Epidermal melanocyte (primary cell): ENCODE measurements around the gene RANBP3L.
"Not testable (repeated sequence)": the region's sequence is repeated elsewhere in the genome, so short reads cannot be mapped to it uniquely, and the experiment has no call there.

Experiments
- DNase-seq: peaks from one replicate; pipeline ENCODE4 v3.0.0; 2011; ENCODE audit warnings: low spot score; ENCODE audit not compliant: insufficient read length

Gene RANBP3L, protein sequence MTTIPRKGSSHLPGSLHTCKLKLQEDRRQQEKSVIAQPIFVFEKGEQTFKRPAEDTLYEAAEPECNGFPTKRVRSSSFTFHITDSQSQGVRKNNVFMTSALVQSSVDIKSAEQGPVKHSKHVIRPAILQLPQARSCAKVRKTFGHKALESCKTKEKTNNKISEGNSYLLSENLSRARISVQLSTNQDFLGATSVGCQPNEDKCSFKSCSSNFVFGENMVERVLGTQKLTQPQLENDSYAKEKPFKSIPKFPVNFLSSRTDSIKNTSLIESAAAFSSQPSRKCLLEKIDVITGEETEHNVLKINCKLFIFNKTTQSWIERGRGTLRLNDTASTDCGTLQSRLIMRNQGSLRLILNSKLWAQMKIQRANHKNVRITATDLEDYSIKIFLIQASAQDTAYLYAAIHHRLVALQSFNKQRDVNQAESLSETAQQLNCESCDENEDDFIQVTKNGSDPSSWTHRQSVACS

DNA sequence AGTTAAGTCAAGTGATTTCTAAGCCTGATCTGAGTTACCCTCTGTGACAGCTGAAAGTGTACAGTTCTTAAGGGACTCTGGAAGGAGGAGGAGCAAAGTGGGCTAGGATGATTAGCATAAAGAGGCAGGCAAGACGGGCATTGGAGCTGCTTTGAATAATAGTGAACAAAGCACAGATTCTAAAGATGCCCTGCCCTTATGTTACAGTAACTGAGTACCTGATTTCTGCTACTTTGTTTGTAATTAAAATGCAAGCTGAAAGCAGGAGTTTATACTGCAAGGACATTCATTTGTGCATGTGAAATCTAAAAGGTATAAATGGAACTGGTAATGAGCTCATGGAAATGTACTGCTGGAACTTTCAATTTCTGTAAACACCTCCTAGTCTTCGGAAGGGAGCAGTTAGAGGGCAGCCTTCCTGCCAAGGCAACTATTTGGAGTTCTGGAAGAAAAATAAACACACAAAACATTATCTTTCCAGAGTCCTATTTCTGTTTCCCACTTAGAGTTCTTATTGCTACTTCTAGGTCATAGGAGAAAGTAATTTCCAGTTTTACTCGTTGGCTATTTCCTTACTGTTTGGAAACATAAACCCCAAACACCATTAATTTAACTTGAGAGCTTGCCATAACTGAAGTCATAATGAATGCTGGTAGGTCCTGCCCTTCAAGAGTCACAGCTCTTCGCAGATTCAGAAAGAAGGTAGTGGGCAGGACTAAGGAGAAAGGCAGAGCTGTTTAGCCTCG lies at the start of gene RANBP3L:
TSS of gene RANBP3L (minus strand) at position 45 of the 746 bp plus-strand sequence. CDS start 486 bp downstream, outside the sequence.
- no peak for DNase-seq

DNA sequence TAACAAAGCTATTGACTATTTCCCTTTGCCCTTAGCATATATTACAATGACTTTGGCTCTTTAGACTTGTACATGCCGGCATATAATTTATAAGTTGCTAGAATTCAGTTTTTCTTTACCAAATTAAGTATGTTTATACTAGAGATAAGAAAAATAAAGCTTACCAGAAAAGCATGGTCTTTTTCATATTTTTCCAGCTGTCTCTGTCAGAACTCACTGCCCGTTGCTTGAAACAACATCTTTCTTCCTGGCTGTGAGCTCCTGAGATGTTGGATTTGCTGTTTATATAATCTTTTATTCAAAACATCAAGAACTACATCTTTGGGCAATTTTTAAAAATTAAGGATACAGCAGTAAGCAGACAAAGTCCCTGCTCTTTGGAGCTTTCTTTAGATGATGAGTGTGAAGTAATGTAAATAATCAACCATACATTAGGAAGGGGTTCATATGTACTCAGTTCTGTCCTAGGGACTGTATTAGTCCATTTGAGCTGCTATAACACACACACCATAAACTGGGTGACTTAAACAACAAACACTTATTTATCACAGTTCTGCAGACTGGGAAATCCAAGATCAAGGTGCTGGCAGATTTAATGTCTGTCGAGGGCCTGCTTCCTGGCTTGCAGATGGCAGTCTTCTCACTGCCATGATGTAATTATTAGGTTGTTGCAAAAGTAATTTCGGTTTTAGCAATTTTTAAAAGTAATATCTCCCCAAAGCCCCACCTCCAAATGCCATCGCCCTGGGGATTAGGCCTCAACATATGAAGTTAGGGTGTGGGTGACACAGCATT lies 45.4 kb upstream of the RANBP3L start:
- DNase-seq: no peak

DNA sequence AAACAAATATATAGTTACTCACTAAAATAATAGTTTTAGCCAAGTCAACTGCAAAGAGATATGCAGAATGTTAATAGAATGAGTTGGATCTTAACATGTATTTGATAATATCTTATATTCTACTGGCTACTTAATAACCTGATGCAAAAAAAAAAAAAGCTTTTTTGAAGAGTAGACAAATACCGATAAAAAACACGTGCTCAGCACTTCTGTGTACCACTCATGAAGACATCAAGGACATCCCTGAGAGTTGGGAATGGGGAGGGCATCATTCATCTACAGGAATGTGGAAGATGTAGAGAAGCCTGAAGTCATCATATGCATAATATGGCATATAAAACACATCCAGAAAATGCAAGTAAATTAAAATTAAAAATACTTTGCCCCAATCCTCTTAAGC lies 43.2 kb upstream of the RANBP3L start:
- no peak for DNase-seq

DNA sequence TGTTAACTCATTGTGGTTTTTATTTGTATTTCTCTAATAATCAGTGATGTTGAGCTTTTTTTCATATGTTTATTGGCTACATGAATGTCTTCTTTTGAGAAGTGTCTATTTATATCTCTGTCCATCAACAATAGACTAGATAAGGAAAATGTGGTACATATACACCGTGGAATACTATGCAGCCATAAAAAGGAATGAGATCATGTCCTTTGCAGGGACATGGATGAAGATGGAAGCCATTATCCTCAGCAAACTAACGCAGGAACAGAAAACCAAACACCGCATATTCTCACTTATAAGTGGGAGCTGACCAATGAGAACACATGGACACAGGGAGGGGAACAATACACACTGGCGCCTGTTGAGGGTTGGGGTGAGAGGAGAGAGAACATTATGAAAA lies 40.0 kb upstream of the RANBP3L start:
- DNase-seq: not testable (repeated sequence)

DNA sequence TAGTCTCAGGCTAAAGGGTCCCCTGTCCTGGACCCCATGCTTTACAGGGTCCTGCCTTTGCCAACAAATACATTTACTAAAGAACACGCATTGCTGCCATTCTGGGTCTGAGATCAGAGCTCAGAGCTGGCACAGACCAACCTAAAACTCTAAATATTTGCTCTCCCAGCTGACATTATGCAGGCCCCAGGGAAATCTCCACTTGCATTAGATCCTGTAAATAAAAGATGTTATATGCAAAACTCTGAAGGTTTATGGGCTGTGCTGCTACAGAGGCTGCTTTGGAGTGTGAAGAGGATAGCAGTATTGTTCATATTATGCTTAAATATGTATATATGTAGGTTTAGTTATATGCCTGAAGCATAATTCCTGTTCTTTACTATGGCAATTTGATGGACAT lies 35.9 kb upstream of the RANBP3L start:
- DNase-seq: no peak

DNA sequence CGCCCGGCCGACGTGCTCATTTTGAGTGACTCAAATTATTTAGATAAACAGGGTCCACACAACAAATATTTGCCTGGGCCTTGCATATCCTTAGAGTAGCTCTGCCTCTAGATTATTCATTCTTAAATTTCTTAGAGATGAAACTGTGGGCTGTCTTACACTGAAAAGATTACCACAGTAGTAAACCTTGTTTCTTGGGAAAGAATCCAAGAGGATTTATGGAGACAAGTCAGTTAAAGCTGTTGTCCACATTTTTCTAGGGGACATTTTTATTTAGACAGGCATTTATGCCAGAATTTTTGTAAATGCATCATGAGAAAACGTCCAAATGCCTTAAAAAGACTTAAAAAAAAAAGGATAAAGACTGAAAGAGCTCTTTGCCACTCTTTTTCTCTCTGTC lies 32.6 kb upstream of the RANBP3L start:
- DNase-seq: no peak

DNA sequence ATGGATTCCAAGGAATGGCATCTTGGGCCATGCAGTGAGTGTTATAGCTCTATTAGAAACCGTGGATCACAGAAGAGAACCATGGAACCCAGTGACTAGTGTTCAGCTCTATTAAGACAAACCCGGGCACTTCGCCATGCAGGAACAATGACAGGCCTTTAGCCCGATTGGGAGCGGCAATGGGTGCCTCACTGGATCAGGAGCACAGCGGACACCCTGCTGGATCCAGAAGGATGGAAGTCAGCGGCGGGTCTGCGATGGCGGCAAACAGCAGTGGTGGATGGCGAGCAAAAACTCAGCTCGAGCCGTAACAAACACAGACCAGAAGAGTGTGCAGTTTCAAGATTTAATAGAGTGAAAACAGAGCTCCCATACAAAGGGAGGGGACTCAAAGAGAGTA lies 31.0 kb upstream of the RANBP3L start:
- not testable (repeated sequence) for DNase-seq

DNA sequence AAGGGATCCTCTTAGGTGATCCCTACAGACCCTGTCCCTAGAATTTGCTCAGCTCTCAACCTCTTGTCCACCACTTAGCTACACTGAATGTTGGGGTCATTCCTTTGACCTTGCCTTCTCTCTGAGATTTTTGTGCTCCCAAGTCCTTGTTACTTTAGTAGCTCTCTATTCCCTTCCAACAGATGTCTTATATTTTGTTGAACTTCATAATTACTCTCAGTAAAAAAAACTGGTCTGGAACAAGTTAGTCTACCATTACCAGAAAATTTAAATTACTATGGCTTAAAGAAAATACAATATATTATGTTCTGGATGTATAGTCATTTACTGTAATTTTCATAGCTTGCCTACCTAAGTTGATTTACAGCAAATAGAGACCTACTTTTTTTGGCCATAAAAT lies 23.5 kb upstream of the RANBP3L start:
- DNase-seq: no peak

DNA sequence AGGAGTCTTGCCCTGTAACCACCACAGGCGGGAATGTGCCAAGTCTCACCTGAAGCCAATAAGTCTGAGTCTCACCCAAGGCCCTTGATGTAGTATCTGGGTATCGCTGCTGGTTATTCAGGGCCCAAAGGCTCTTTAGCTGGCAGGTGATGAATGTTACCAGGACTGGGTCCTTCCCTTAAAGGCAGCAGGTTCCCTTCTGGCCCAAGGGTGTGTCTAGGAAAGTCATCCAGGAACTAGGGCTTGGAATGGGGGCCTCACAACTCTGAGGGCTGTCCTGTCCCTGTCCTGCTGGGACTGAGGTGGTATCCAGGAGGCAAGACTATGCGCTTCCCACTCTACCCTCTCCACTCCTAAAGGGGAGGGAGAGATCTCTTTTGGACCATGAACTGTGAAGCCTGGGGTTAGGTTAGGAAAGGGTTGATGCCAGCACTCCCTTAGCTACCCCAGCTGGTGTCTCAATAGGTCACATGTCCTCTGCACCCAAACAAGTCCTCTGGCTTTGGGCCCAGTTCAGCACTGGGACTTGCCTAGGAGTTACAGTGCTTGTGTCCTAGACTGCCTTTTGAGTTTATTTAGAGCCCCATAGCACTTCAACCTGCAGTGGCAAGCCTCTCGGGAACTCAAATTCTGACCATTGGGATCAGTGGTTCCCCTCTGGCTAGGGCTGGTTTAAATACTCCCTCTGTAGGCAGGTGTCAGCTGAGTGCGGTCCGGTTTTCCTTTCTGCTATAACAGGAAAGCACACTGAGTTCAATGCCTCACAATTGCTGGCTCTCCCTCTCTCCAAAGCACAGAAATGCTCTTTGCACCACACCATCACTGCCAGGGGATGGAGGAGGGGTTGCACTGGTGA lies 22.5 kb upstream of the RANBP3L start:
- no peak for DNase-seq

DNA sequence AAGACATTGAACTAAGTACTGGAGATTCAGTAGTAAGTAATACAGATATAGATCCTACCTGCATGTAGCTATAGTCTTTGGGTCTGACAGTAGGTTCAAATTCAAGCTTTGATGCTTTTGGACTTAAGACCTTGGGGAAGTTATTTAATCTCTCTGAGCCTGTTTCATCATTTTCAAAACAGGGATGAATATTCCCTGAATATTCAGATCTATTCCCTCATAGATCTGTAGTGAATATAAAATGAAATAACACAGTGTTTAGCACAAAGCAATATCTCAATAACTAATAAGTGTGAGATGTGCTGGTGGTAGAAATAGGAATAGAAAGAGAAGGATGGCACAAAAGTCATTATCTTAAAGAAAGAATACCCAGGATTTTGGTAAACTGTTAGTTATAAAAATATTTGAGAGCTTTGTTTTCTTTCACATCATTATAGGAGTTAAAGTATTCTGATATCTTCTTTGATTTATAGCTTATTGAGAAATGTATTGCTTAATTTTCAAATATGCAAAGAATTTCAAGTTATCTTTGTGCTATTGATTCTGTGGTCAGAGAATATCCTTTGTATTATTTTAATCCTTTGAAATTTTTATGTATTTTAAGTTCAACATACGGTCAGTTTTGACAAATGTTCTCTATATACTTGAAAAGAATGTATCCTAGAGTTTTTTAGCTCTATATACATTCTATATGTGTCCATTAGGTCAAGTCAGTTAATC lies 11.4 kb upstream of the RANBP3L start:
- DNase-seq: no peak

DNA sequence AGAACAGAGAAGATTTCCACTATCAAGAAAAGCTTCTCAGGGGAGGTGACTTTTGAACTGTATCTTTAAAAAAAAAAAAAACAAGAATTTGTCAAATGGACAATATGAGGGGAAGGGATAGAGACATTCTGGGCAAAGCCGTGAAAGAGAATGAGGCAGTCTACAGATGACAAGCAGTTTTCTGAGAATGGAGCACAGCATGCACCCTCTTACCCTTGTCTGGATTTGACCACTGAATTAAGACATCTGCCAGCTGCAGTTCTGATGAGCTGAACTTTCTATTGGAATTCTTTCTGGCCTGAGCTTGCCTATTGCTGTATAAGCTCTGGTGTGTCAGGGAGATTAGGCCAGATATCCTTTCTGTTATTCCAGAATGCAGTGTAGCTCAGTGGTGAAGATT lies 10.3 kb upstream of the RANBP3L start:
- no peak for DNase-seq

DNA sequence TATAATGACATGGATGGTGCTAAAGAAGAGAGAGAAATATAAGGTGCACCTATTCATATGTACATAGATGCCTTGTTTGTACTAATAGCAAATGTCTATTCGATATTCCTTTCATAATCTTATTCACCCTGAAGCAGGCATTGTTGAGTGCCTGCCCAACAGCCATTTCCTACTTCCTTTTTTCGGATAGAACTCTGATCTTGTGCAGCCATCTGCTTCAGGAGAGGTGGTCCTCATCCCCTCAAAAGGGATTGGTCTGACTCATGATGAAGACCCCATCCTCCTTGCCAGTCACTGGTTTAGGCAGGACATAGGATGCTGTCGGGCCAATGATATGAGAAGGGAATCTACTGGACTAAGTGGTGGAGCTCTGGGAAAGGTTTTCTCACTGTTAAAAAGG lies 8.4 kb upstream of the RANBP3L start:
- no peak for DNase-seq

DNA sequence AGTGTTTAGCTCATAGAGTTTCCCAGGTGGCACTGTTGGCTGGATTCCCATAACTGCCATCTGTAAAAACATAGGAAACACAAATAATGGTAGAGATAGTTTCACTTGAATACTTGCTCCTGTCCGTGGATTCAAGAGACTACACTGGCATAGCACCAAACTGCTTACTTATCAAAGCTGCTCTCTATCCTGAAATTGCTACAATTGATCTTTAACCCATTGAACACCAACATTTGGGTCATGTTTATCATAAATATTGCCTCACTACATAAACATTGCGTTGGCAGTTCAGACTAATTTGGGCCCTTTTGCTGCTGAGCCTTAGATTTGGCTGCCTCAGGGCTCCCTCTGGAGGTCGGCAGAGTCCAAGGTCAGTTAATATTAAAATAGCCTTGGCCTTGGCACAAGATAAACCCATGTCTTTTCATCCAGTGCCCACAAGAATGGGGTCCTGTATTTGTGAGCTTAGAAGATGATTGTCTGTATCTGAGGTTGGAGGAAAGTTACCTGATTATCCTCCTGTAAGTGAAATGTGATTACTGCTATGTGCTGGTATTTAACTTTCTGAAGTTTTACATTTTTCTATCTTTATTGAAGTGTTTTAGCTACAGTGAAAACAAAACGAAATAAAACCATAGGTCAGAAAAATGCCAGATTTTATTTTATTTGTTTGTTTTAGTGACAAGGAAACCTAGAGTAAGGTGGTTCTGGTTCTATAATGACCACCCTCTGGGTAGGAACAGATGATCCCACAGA lies 4.0 kb upstream of the RANBP3L start:
- DNase-seq: no peak

DNA sequence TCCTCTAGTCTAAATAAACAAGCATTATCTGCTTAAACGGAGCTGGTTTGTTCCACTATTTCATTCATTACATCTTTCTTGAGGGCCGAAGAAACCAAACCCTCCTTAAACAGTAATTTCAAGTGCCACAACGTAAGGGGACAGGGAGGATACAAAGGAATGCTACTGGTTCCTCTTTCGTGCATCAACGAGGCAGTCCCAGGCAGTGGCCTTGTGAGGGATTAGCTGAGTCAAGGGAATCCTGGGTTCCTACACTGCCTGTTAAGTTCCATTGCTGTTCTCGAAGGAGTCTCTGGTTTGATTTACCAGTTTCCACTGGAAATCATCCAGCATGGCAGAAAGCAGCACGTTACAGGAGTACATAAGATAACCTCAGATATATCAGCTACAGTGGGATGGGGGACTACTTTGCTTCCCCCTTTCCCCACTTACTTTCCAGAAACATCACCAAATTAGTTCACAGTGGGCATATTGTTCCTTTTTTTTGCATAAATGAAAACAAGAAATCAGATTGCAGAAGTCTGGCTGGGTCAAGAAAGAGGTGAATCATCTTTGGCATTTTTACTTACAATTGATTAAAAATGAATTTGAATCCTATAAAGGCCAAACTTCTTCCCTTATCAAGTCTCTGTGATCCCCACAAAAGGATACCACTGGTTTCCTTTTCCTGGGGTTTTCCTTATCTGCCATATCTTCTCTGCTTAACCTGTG lies 2.5 kb upstream of the RANBP3L start:
- DNase-seq: no peak

DNA sequence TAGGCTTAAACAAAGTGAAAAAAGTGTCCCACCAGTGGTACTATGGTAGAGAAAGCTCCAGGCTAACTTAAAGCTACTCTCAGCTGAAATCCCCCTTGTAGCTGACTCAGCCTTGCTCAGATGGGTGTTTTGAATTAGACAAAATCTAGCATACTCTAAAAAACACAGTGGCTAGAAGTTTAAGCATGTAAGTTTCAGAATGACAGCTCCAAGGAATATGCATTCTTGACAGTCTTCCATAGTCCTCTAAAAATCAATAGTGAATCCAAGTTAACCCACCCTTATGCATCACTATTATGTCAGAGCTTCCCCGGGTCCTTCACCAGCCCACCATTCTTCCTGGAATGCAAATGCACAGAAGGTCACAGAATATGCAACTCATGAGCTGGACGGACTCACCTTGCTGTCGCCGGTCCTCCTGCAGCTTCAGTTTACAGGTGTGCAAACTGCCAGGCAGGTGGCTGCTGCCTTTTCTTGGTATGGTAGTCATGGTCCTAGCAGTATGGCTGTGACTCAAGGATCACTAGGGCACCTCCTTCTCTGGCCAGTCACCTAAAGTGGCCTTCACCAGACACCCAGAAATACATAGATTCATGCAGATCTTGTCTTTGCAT lies 668 bp downstream of the RANBP3L start:
- DNase-seq: no peak

DNA sequence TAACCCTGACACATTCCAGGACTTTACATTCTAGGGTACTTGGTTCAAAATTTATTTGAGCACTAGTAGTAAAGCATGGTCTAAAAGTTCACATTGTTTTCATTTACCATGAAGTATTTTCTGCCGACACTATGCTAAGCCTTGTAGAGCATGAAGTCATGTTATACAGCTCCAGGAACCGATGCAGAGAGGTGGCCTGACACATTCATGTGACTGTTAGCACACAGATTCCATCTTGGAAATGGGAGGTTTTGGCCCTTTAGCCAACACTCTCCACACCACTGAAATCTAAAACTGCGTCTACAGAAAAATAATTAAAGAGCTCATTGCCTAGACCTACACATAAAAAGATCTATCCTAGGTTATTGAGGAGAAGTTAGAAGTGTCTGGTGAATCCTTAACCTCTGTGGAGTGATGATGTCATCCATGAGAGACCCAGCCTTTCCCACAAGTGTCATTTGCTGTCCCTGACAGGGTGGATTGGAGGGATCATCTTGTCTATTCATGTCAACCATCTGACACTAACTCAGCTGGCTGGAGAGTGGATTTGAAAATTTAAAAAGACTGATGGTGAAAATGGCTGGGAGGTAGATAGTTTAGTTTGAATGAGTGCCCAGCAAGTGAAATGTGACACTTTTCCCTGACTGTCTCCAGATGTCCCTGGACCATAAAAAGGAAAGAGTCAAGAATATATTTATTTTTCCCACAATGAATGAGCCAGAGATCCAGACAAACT lies 1.3 kb downstream of the RANBP3L start:
- no peak for DNase-seq

DNA sequence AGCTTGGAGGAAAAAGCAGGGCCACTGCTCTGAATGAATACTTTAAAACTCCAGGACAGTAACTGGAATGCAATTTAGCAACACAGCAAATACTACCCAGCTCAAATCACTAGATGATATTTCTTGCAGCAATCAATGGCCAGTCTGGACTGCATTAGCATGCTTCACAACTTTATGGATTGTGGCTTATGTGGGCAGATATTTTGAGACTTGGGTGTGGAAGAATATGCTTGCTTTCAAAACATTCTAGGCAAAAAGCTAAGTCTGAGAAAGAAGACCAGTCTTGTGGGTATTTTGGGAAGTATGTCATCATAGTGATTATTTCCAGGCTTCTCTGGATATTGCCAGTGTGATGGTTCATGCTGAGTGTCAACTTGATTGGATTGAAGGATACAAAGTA lies 3.1 kb downstream of the RANBP3L start:
- no peak for DNase-seq

DNA sequence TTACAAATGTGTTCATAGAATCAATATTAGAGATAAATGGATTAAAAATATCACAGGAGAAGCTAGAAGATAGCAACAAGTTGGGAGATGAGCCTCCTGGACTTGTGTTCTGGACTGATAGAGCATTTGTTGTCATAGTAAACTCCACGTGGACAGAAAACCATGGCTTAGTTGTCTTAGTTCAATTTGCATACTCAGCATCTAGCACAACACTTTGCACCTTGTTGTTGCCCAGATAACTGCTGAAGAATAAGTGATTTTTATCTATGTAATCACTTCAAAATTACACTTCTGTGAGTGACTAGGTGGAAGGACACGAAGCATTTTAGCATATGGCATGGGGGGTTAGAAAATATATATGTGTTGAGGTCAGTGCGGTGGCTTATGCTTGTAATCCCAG lies 4.0 kb downstream of the RANBP3L start:
- DNase-seq: no peak
